ENCODE results near the gene GARS1. TPM values are rescaled to one million over a fixed set of nuclear protein-coding genes. Genes with fewer than 3 reads are reported as not detected.
A peak's percentile ranks its signal among the peaks of the same experiment; 100 is the strongest.

The GARS1 gene
- total and polyA plus RNA-seq, 8 donors, result 34.0 to 191 (median 43.0) TPM

DNA sequence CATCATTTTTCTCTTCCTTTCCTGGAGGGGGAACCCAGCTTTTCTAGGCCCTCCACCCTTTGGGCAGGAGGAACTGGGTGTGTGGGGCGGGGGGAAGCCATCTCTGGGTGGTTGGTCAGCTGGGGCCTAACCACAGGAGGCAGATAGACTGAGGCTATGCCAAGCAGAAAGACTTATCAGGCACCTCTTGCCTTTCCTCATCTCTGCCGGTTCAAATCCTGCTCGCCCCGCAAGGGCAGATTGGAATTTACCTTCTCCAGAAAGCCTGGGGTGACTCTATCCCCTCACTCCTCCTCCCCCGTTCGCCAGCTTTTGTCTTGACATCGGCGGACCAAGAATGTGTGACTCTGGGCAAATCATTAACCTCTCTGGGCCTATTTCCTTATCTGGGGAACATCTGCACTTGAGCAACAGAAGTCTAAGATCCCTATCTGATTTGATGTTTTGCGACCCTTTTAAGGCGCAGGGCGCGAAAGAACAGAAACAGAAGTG is 584 bp upstream of the GARS1 start:
- Histone ChIP-seq H3K27me3 (no peaks in the 10 kb centered on the region), H3K27ac (peak overlapping the region; percentile 92 to 96 (median 94)), H3K4me1 (peaks cover 12 to 18% (median 12%) of the 10 kb centered on the region in 3 donors), H3K9me3 (no peaks in the 10 kb centered on the region), H3K36me3 (no peaks in the 10 kb centered on the region), H3K4me3 (peak overlapping the region; percentile 79 to 98 (median 95))
- peak; percentile 32 to 53 (median 45) for ATAC-seq
- TF ChIP-seq, protein P1, sequence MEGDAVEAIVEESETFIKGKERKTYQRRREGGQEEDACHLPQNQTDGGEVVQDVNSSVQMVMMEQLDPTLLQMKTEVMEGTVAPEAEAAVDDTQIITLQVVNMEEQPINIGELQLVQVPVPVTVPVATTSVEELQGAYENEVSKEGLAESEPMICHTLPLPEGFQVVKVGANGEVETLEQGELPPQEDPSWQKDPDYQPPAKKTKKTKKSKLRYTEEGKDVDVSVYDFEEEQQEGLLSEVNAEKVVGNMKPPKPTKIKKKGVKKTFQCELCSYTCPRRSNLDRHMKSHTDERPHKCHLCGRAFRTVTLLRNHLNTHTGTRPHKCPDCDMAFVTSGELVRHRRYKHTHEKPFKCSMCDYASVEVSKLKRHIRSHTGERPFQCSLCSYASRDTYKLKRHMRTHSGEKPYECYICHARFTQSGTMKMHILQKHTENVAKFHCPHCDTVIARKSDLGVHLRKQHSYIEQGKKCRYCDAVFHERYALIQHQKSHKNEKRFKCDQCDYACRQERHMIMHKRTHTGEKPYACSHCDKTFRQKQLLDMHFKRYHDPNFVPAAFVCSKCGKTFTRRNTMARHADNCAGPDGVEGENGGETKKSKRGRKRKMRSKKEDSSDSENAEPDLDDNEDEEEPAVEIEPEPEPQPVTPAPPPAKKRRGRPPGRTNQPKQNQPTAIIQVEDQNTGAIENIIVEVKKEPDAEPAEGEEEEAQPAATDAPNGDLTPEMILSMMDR (IDR thresholded peaks at IDR 0.05), result no peak
- DNase-seq, result peak; percentile 32 to 52 (median 38)
- 0% methylated on average over 12 of the region's 12 CpGs for WGBS, 2 donors
- intact Hi-C loops (cut with DNase I), result no loop called here
- FAIRE-seq, result no peak

- TF ChIP-seq, protein P1 (IDR thresholded peaks at IDR 0.05), result no peak
- H3K27me3 ChIP-seq, result no peaks in the 10 kb centered on the region
- peaks cover 0 to 7% (median 5%) of the 10 kb centered on the region in 3 donors for H3K36me3 ChIP-seq
- H3K4me3 ChIP-seq, result peak overlapping the region; percentile 79 to 98 (median 95)
- H3K9me3 ChIP-seq, result no peaks in the 10 kb centered on the region
- peak overlapping the region; percentile 92 to 96 (median 94) for H3K27ac ChIP-seq
- 1 to 2% methylated on average over 13 of the region's 13 CpGs for WGBS, 2 donors
- ATAC-seq (no peak), FAIRE-seq (no peak), DNase-seq (no peak)
- peaks cover 12 to 18% (median 14%) of the 10 kb centered on the region in 3 donors for H3K4me1 ChIP-seq
- intact Hi-C loops (cut with DNase I), result no loop called here
Measured at GRCh38 chr7:30595436-30596013, 847 bp downstream of the GARS1 start.

- peaks cover 0 to 13% (median 8%) of the 10 kb centered on the region in 3 donors for H3K36me3 ChIP-seq
- H3K4me1 ChIP-seq, result peaks cover 12 to 18% (median 14%) of the 10 kb centered on the region in 3 donors
- peak overlapping the region in 2 of 4 donors; percentile 94 to 96 for H3K27ac ChIP-seq
- ATAC-seq (peak in 3 of 4 donors; percentile 14 to 46 (median 22)), FAIRE-seq (no peak), DNase-seq (peak in 1 of 6 donors; percentile 42)
- TF ChIP-seq, protein P1 (IDR thresholded peaks at IDR 0.05), result no peak
- intact Hi-C loops (cut with DNase I), result no loop called here
- 4% methylated on average over 14 of the region's 14 CpGs for WGBS, 2 donors
- H3K4me3 ChIP-seq, result peak overlapping the region; percentile 1 to 98 (median 87)
- no peaks in the 10 kb centered on the region for H3K27me3 ChIP-seq
- no peaks in the 10 kb centered on the region for H3K9me3 ChIP-seq
Measured at GRCh38 chr7:30596014-30596641, 1.4 kb downstream of the GARS1 start.

DNA sequence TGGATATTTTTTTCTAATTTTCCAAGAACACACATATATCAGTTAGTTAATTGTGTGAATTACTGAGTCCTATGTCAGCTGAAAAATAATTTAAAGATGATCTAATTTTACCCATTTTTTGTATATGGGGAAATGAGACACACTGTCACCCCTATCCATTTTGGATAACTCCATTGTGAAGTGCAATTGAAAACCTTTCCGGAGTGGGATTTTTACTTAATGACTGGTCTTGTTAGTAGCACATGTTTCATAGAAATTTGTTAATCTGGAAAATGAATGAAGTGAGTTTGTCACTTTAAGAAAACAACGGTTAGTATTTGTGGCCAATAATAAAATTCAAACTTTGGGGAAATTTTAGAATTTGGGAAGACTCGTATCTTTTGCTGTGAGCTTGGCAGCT is 2.0 kb downstream of the GARS1 start:
- FAIRE-seq, result no peak
- peak overlapping the region in 2 of 4 donors; percentile 95 to 98 for H3K4me3 ChIP-seq

More for the DNA sequence above, 2.0 kb downstream of the GARS1 start:
- Histone ChIP-seq H3K27me3 (no peaks in the 10 kb centered on the region), H3K36me3 (peaks cover 0 to 18% (median 9%) of the 10 kb centered on the region in 3 donors), H3K9me3 (no peaks in the 10 kb centered on the region), H3K27ac (no peak overlapping the region), H3K4me1 (peaks cover 12 to 18% (median 14%) of the 10 kb centered on the region in 3 donors)
- ATAC-seq (no peak), DNase-seq (no peak)
- TF ChIP-seq, protein P1 (IDR thresholded peaks at IDR 0.05), result no peak
- 38 to 43% methylated on average over 3 of the region's 3 CpGs for WGBS, 2 donors
- intact Hi-C loops (cut with DNase I), result no loop called here
